Stromal cell of bone marrow (primary cell): ENCODE results near the gene CD99.

Source experiments
- DNase-seq: peaks from one replicate; pipeline ENCODE4 v3.0.0-alpha.2; 2012; ENCODE audit warnings: low read depth

Gene CD99

GRCh38 chrX:2676794-2677675 lies 14.1 kb upstream of the CD99 start:
- DNase-seq = no peak

- DNase-seq = peak; percentile 99
Observed at GRCh38 chrX:2677764-2678163, 13.3 kb upstream of the CD99 start.

- peak; percentile 79 for DNase-seq
Observed at GRCh38 chrX:2678583-2678982, 12.5 kb upstream of the CD99 start.

GRCh38 chrX:2679534-2680485 lies 11.3 kb upstream of the CD99 start:
- no peak for DNase-seq

GRCh38 chrX:2680486-2681348 lies 10.4 kb upstream of the CD99 start:
- no peak for DNase-seq

GRCh38 chrX:2682565-2683177 lies 8.4 kb upstream of the CD99 start:
- DNase-seq = no peak

- no peak for DNase-seq
Observed at GRCh38 chrX:2684256-2684655, 6.8 kb upstream of the CD99 start.

- no peak for DNase-seq
Observed at GRCh38 chrX:2685886-2686285, 5.2 kb upstream of the CD99 start.

GRCh38 chrX:2689773-2690666 lies 1.1 kb upstream of the CD99 start:
- no peak for DNase-seq

GRCh38 chrX:2691543-2692220 lies 587 bp downstream of the CD99 start:
- no peak for DNase-seq

GRCh38 chrX:2692221-2693112 lies 1.4 kb downstream of the CD99 start:
- DNase-seq = no peak

- no peak for DNase-seq
Observed at GRCh38 chrX:2693113-2694002, 2.3 kb downstream of the CD99 start.

- no peak for DNase-seq
Observed at GRCh38 chrX:2694914-2695267, 3.8 kb downstream of the CD99 start.

GRCh38 chrX:2696698-2697215 lies 5.7 kb downstream of the CD99 start:
- DNase-seq = peak; percentile 89

GRCh38 chrX:2697306-2697705 lies 6.2 kb downstream of the CD99 start:
- DNase-seq = no peak

- no peak for DNase-seq
Observed at GRCh38 chrX:2697741-2698299, 6.7 kb downstream of the CD99 start.

- no peak for DNase-seq
Observed at GRCh38 chrX:2698604-2699003, 7.5 kb downstream of the CD99 start.
